Measurements from ENCODE around the gene KHDC3L.
"Not testable (repeated sequence)": the region's sequence is repeated elsewhere in the genome, so short reads cannot be mapped to it uniquely, and the experiment has no call there.

The KHDC3L gene

DNA sequence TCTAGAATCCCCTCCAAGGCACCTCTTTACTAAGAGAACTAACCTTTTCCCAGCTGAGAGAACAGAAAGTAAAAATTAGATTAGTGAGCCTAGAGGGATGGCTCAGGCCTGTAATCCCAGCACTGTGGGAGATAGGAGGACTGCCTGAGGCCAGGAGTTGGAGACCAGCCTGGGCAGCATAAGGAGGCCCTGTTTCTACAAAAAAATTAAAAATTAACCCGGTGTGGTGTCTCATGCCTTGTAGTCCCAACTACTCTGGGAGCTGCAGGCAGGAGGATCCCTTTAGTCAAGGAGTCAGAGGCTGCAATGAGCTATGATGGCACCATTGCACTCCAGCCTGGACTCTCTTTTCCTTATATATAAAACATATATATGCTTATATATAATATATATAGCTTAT, 12.8 kb downstream of the KHDC3L start:
- in situ Hi-C loops (cut with MboI; ENCODE audit: low sequenced_read_pairs, unreplicated experiment) = no loop called here
- TF ChIP-seq, protein P1, sequence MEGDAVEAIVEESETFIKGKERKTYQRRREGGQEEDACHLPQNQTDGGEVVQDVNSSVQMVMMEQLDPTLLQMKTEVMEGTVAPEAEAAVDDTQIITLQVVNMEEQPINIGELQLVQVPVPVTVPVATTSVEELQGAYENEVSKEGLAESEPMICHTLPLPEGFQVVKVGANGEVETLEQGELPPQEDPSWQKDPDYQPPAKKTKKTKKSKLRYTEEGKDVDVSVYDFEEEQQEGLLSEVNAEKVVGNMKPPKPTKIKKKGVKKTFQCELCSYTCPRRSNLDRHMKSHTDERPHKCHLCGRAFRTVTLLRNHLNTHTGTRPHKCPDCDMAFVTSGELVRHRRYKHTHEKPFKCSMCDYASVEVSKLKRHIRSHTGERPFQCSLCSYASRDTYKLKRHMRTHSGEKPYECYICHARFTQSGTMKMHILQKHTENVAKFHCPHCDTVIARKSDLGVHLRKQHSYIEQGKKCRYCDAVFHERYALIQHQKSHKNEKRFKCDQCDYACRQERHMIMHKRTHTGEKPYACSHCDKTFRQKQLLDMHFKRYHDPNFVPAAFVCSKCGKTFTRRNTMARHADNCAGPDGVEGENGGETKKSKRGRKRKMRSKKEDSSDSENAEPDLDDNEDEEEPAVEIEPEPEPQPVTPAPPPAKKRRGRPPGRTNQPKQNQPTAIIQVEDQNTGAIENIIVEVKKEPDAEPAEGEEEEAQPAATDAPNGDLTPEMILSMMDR (IDR thresholded peaks at IDR 0.05; ENCODE audit: borderline replicate concordance, control extremely low read depth, extremely low read depth, insufficient read depth, missing control alignments) = no peak
- DNase-seq (ENCODE audit: low spot score) = no peak

DNA sequence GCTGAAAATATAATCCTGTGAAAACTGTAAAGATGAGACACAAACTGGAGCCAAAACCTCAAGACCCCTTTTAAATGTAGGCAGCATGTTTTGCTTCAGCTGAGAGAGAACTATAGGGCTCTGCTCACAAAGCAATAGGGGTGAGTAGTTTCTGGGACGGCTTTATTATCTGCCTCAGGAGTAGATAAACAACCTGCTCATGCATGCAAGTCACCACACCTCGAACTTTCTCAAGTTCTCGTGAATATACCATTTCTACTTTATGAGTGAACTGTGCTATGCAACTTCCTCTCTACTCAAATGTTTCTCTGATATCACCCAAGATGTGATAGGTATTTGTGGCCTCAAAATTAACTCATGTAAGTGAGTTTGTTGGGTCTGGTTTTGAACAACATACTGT, 14.8 kb downstream of the KHDC3L start:
- TF ChIP-seq, protein P1 (IDR thresholded peaks at IDR 0.05; ENCODE audit: borderline replicate concordance, control extremely low read depth, extremely low read depth, insufficient read depth, missing control alignments) = no peak
- in situ Hi-C loops (cut with MboI; ENCODE audit: low sequenced_read_pairs, unreplicated experiment) = no loop called here
- DNase-seq (ENCODE audit: low spot score) = no peak

DNA sequence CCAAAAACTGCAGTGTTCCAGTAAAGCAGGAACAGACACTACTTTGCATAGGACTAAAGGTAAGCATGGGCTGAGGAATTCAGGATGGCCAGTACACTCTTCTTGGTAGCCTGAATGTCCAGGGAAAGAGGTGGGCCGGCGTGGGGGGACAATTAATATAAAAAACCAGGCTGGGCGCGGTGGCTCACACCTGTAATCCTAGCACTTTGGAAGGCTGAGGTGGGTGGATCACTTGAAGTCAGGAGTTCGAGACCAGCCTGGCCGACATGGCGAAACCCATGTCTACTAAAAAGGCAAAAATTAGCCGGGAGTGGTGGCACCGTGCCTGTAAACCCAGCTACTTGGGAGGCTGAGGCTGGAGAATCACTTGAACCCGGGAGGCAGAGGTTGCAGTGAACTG, 19.1 kb downstream of the KHDC3L start:
- DNase-seq (ENCODE audit: low spot score); in situ Hi-C loops (cut with MboI; ENCODE audit: low sequenced_read_pairs, unreplicated experiment): not testable (repeated sequence)

DNA sequence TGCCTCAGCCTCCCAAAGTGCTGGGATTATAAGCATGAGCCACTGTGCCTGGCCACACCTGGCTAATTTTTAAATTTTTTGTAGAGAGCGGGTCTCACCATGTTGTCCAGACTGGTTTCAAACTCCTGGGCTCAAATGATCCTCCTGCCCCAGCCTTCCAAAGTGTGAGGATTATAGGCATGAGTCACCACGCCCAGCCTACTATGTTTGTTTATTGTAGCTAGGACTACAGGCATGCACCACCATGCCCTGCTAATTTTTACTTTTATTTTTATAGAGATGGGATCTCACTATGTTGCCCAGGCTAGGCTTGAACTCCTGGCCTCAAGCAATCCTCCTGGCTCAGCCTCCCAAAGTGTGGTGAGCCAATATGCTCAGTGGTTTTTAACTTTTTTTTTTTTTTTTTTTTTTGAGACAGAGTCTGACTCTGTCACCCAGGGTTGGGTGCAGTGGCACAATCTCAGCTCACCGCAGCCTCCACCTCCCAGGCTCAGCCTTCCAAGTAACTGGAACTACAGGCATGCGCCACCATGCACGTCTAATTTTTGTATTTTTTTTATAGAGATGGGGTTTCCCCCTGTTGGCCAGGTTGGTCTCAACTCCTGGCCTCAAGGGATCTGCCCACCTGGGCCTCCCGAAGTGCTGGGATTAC, 20.1 kb downstream of the KHDC3L start:
- TF ChIP-seq, protein P1 (IDR thresholded peaks at IDR 0.05; ENCODE audit: borderline replicate concordance, control extremely low read depth, extremely low read depth, insufficient read depth, missing control alignments) = no peak
- in situ Hi-C loops (cut with MboI; ENCODE audit: low sequenced_read_pairs, unreplicated experiment) = no loop called here
- DNase-seq (ENCODE audit: low spot score) = no peak

DNA sequence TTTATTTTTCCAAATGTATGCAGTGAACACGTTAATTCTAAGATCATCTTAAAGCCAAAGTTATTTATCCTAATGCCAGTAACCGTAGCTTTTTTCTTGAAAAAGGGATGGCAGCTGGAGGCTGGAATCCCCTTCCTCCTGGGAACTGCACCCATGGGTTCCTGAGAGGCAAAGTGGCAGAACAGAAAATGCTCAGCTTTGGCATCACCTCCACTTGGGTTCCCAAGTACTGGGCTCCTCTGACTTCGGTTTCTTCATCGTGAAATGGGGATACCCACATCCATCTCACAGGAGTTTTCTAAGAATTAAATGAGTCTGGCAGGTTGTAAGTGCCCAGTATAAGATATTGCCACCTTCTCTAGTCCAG, 26.0 kb downstream of the KHDC3L start:
- TF ChIP-seq, protein P1 (IDR thresholded peaks at IDR 0.05; ENCODE audit: borderline replicate concordance, control extremely low read depth, extremely low read depth, insufficient read depth, missing control alignments) = no peak
- no peak for DNase-seq (ENCODE audit: low spot score)
- in situ Hi-C loops (cut with MboI; ENCODE audit: low sequenced_read_pairs, unreplicated experiment) = no loop called here

DNA sequence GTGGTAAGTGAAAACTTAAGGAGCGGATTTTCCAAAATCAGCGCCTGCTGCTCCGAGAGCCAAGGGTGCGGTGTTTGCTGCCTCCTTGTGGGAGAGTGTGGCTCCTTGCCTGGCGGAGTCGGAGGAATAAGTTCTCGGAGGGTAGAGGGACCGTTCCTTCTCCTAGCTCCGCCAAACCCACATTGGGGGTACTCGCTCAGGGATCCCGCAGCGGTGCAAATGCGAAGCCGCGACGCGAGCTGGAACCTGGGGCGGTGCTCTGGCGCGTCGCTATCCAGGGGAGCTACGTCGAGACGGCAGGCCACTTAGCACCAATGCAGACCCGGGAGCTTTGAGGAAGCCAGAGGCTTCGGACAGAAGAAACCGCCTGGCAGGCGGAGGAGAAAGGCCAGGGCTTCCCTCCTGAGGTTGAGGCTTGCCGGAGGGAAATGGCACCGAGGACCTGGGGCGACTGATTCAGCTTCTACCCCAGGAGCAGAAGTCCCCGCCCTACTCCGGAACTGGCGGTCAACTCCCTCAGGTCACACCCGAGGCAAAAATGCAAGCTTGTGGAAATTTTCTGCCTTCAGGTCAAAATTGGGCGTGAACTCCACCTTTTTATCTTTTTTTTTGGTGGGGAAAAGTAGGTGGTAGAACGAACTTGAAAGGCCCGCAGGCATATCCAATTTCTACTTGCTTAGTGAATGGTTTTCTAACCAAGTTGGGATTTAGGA, 26.5 kb downstream of the KHDC3L start:
- TF ChIP-seq, protein P1 (IDR thresholded peaks at IDR 0.05; ENCODE audit: borderline replicate concordance, control extremely low read depth, extremely low read depth, insufficient read depth, missing control alignments) = peak; percentile 63
- in situ Hi-C loops (cut with MboI; ENCODE audit: low sequenced_read_pairs, unreplicated experiment) = no loop called here
- DNase-seq (ENCODE audit: low spot score) = peak; percentile 78

DNA sequence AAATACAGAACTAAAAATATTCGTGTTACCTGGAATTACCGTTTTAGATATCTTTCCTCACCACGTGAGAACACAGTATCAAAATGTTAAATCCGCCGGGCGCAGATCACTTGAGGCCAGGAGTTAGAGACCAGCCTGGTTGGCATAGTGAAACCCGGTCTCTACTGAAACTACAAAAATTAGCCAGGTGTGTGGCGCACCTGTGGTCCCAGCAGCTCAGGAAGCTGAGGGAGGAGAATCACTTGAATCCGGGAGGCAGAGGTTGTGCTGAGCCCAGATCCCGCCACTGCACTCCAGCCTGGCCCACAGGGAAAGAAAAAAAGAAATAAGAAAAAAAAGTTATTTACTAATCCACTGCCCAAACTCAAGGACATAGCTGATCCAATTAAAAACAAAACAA, 27.4 kb downstream of the KHDC3L start:
- TF ChIP-seq, protein P1 (IDR thresholded peaks at IDR 0.05; ENCODE audit: borderline replicate concordance, control extremely low read depth, extremely low read depth, insufficient read depth, missing control alignments) = no peak
- no peak for DNase-seq (ENCODE audit: low spot score)
- in situ Hi-C loops (cut with MboI; ENCODE audit: low sequenced_read_pairs, unreplicated experiment) = no loop called here

Measured in GM13976 (cell line).